Suprapubic skin (tissue), 4 donors: ENCODE measurements around the gene ROBO2.

ENCODE experiments used
- EP300 ChIP-seq: sonication (generic); formaldehyde crosslinking; IDR thresholded peaks from one replicate; pipeline ENCODE4 v1.6.1; 2017; ENCODE audit warnings: antibody characterized with exemption
- POLR2AphosphoS5 ChIP-seq, 3 donors: sonication (generic); formaldehyde crosslinking; IDR thresholded peaks; one replicate each; pipeline ENCODE4 v1.6.1; 2017; ENCODE audit warnings: antibody characterized with exemption in 3 of 3
- TF ChIP-seq, protein P1 (sequence below), 2 donors: fragments of 200-600 bp in 1 of 2; fragments of 450-650 bp in 1 of 2; sonication (generic) in 1 of 2; IDR thresholded peaks; one replicate each; pipeline ENCODE4 v1.5.1; 2016 to 2019; ENCODE audit warnings: antibody characterized with exemption in 2 of 2, mild to moderate bottlenecking in 1 of 2, moderate library complexity in 1 of 2

DNA sequence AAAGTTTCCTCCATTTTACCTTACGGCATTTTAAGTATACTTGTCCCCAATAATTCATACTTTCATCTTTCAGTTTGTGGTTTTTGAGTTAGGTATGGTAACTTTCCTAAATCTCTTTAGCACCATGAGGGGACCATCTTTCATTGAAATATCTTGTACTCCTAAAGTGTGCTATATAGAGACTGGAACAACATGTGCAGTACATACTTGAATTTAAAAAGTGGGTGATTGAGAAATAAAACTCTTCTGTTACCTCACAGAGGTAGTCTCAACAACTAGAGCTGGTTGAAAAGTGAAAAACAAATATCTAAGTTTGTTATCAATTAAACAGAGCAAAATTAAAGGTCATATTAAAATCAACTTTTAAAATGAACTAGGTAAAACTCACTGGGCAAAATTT lies 423.1 kb downstream of the ROBO2 start:
- TF ChIP-seq EP300 (no peak), POLR2AphosphoS5 (IDR thresholded peaks at IDR 0.05) (no peak)
- TF ChIP-seq, protein P1, sequence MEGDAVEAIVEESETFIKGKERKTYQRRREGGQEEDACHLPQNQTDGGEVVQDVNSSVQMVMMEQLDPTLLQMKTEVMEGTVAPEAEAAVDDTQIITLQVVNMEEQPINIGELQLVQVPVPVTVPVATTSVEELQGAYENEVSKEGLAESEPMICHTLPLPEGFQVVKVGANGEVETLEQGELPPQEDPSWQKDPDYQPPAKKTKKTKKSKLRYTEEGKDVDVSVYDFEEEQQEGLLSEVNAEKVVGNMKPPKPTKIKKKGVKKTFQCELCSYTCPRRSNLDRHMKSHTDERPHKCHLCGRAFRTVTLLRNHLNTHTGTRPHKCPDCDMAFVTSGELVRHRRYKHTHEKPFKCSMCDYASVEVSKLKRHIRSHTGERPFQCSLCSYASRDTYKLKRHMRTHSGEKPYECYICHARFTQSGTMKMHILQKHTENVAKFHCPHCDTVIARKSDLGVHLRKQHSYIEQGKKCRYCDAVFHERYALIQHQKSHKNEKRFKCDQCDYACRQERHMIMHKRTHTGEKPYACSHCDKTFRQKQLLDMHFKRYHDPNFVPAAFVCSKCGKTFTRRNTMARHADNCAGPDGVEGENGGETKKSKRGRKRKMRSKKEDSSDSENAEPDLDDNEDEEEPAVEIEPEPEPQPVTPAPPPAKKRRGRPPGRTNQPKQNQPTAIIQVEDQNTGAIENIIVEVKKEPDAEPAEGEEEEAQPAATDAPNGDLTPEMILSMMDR (IDR thresholded peaks at IDR 0.05) = no peak
